ENCODE measurements around the gene POLD1. TPM values are rescaled to one million over a fixed set of nuclear protein-coding genes. Genes with fewer than 3 reads are reported as not detected.

The POLD1 gene
- total and polyA plus RNA-seq, 3 donors from 2014 or later, result 30.7 to 51.7 (median 42.2) TPM

- Histone ChIP-seq H3K36me3 (ENCODE audit: low read depth, missing control alignments) (no peaks in the 10 kb centered on the region), H3K27ac (no peak overlapping the region), H3K9me3 (no peaks in the 10 kb centered on the region), H3K4me1 (no peaks in the 10 kb centered on the region), H3K27me3 (no peaks in the 10 kb centered on the region), H3K4me3 (no peak overlapping the region)
- intact Hi-C loops (cut with DNase I; ENCODE audit: low total_unique reads), result no loop called here
- WGBS, 2 donors, result 94 to 97% methylated on average over 26 to 41 of the region's 41 CpGs
- DNase-seq, result no peak
- TF ChIP-seq, protein P1, sequence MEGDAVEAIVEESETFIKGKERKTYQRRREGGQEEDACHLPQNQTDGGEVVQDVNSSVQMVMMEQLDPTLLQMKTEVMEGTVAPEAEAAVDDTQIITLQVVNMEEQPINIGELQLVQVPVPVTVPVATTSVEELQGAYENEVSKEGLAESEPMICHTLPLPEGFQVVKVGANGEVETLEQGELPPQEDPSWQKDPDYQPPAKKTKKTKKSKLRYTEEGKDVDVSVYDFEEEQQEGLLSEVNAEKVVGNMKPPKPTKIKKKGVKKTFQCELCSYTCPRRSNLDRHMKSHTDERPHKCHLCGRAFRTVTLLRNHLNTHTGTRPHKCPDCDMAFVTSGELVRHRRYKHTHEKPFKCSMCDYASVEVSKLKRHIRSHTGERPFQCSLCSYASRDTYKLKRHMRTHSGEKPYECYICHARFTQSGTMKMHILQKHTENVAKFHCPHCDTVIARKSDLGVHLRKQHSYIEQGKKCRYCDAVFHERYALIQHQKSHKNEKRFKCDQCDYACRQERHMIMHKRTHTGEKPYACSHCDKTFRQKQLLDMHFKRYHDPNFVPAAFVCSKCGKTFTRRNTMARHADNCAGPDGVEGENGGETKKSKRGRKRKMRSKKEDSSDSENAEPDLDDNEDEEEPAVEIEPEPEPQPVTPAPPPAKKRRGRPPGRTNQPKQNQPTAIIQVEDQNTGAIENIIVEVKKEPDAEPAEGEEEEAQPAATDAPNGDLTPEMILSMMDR (IDR thresholded peaks at IDR 0.05), result no peak
- no peak for TF ChIP-seq POLR2A (IDR thresholded peaks at IDR 0.05)
Measured at GRCh38 chr19:50402544-50403301, 18.6 kb downstream of the POLD1 start.

DNA sequence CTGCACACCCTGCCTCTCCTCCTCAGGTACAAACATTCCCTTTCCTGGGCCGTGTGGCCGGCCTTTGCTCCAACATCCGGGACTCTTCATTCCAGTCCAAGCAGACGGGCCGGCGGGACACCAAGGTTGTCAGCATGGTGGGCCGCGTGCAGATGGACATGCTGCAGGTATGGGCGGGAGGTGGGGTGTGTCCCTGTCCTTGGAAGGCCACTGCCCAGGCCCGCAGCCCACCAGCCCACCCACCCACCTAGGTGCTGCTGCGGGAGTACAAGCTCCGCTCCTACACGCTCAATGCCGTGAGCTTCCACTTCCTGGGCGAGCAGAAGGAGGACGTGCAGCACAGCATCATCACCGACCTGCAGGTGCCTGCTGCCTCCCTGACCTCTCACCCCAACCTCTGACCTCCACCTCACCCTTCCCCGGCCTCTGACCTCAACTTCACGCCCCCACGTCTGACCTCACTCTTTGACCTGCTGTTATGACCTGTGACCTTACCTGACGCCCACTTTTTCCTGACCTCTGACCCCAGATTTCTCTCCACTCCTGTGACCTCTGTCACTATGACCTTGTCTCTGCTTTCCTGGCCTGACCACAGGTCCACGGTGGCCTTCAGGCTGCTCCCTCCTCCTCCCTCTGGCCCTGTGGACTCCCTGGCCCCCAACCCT lies 22.1 kb downstream of the POLD1 start:
- Histone ChIP-seq H3K27me3 (no peaks in the 10 kb centered on the region), H3K4me1 (no peaks in the 10 kb centered on the region), H3K27ac (no peak overlapping the region), H3K4me3 (no peak overlapping the region), H3K9me3 (no peaks in the 10 kb centered on the region), H3K36me3 (ENCODE audit: low read depth, missing control alignments) (no peaks in the 10 kb centered on the region)
- 88 to 93% methylated on average over 11 to 22 of the region's 22 CpGs for WGBS, 2 donors
- TF ChIP-seq, protein P1 (IDR thresholded peaks at IDR 0.05), result no peak
- no peak for TF ChIP-seq POLR2A (IDR thresholded peaks at IDR 0.05)
- DNase-seq, result no peak
- intact Hi-C loops (cut with DNase I; ENCODE audit: low total_unique reads), result no loop called here

GRCh38 chr19:50406829-50407228 lies 22.7 kb downstream of the POLD1 start:
- Histone ChIP-seq H3K4me1 (no peaks in the 10 kb centered on the region), H3K27me3 (no peaks in the 10 kb centered on the region), H3K36me3 (ENCODE audit: low read depth, missing control alignments) (no peaks in the 10 kb centered on the region), H3K9me3 (no peaks in the 10 kb centered on the region), H3K4me3 (no peak overlapping the region), H3K27ac (no peak overlapping the region)
- no peak for TF ChIP-seq POLR2A (IDR thresholded peaks at IDR 0.05)
- TF ChIP-seq, protein P1 (IDR thresholded peaks at IDR 0.05), result no peak
- intact Hi-C loops (cut with DNase I; ENCODE audit: low total_unique reads), result no loop called here
- no peak for DNase-seq
- WGBS, 2 donors, result 90 to 95% methylated on average over 4 to 19 of the region's 19 CpGs

DNA sequence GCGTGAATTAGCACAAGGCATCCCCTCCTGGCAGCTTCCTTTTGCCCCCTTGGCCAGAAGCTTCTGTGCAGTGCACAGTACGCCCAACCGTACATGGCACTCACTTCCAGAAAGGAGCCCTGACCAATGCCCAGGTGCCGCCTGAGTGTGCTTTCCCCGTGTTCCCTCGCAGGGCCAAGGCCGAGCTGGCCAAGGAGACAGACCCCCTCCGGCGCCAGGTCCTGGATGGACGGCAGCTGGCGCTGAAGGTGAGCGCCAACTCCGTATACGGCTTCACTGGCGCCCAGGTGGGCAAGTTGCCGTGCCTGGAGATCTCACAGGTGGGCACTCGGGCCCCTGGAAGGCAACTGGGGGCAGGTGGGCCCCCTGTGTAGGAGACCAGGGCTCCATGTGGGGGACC lies 25.2 kb downstream of the POLD1 start:
- Histone ChIP-seq H3K27ac (no peak overlapping the region), H3K27me3 (no peaks in the 10 kb centered on the region), H3K9me3 (no peaks in the 10 kb centered on the region), H3K36me3 (ENCODE audit: low read depth, missing control alignments) (no peaks in the 10 kb centered on the region), H3K4me3 (no peak overlapping the region), H3K4me1 (no peaks in the 10 kb centered on the region)
- intact Hi-C loops (cut with DNase I; ENCODE audit: low total_unique reads), result no loop called here
- no peak for DNase-seq
- 93 to 94% methylated on average over 3 to 17 of the region's 17 CpGs for WGBS, 2 donors
- TF ChIP-seq POLR2A (IDR thresholded peaks at IDR 0.05), result no peak
- TF ChIP-seq, protein P1 (IDR thresholded peaks at IDR 0.05), result no peak
